ENCODE data around the gene DNLZ. TPM values are rescaled to one million over a fixed set of nuclear protein-coding genes. Genes with fewer than 3 reads are reported as not detected.
"Not testable (repeated sequence)": the region's sequence is repeated elsewhere in the genome, so short reads cannot be mapped to it uniquely, and the experiment has no call there.

Gene DNLZ
- total and polyA plus RNA-seq, 5 donors, result 15.2 to 24.9 (median 20.4) TPM

DNA sequence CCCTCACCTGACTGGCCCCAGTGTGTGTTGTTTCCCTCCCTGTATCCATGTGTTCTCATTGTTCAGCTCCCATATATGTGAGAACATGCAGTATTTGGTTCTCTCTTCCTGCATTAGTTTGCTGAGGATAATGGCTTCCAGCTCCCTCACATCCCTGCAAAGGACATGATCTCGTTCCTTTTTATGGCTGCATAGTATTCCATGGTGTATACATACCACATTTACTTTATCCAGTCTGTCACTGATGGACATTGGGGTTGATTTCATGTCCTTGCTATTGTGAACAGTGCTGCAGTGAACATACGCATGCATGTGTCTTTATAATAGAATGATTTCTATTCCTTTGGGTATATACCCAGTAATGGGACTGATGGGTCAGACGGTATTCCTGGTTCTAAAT is 43.6 kb downstream of the DNLZ start:
- DNase-seq; intact Hi-C loops (cut with DNase I): not testable (repeated sequence)

DNA sequence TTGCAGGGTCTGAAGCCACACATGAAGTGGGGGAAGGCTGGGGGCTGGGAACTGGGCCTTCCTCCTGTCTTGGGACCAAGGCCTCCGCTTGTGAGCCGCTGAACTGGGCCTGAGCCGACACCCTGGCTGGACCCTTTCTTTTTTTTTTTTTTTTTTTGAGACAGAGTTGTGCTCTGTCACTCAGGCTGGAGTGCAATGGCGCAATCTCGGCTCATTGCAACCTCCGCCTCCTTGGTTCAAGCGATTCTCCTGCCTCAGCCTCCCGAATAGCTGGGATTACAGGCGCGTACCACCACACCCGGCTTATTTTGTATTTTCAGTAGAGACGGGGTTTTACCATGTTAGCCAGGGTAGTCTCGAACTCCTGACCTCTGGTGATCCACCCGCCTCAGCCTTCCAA is 44.3 kb downstream of the DNLZ start:
- WGBS, result 96% methylated on average over 14 of the region's 14 CpGs
- intact Hi-C loops (cut with DNase I); H3K27me3 ChIP-seq (ENCODE audit: control insufficient read depth, insufficient read depth); H3K27ac ChIP-seq (ENCODE audit: low read length); H3K4me3 ChIP-seq (ENCODE audit: low read length); H3K9me3 ChIP-seq (ENCODE audit: control insufficient read depth, low read length); ATAC-seq; H3K4me1 ChIP-seq (ENCODE audit: control insufficient read depth, insufficient read depth, low read length): not testable (repeated sequence)
- peak in 1 of 3 donors; percentile 3 for DNase-seq

More for the DNA sequence above, 43.6 kb downstream of the DNLZ start:
- H3K27me3 ChIP-seq (ENCODE audit: control insufficient read depth, insufficient read depth); H3K4me1 ChIP-seq (ENCODE audit: control insufficient read depth, insufficient read depth, low read length); ATAC-seq; H3K4me3 ChIP-seq (ENCODE audit: low read length); H3K9me3 ChIP-seq (ENCODE audit: control insufficient read depth, low read length); H3K27ac ChIP-seq (ENCODE audit: low read length): not testable (repeated sequence)
- 94% methylated on average over 3 of the region's 3 CpGs for WGBS

DNA sequence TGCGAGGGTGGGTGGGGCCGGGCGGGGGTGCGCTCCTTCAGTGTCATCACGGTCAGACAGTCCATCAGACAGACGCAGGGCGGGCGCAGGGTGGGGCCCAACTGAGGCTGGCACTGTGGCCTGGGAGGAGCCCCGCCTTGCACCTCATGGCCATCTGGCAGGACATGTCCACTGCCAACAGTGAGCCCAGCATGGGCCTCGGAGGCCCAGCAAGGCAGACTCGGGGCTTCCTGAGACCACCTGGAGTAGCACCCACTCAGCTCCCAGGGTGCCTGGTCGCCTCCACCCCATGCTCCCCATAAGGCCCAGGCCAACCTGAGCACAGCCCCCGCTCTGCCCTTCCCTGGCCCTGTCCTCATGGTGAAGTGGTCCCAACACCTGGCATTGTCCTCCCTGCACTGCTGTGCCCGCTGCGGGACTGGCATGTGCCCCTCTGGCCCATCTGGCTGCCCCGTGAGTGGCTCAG is 44.7 kb downstream of the DNLZ start:
- no peak overlapping the region for H3K4me3 ChIP-seq (ENCODE audit: low read length)
- WGBS, result 86% methylated on average over 16 of the region's 16 CpGs
- H3K9me3 ChIP-seq (ENCODE audit: control insufficient read depth, low read length), result no peaks in the 10 kb centered on the region
- DNase-seq, result peak; percentile 10 to 48 (median 34)
- no peak overlapping the region for H3K27ac ChIP-seq (ENCODE audit: low read length)
- H3K4me1 ChIP-seq (ENCODE audit: control insufficient read depth, insufficient read depth, low read length), result no peaks in the 10 kb centered on the region
- H3K27me3 ChIP-seq (ENCODE audit: control insufficient read depth, insufficient read depth), result no peaks in the 10 kb centered on the region
- no peak for ATAC-seq
- intact Hi-C loops (cut with DNase I), result no loop called here

DNA sequence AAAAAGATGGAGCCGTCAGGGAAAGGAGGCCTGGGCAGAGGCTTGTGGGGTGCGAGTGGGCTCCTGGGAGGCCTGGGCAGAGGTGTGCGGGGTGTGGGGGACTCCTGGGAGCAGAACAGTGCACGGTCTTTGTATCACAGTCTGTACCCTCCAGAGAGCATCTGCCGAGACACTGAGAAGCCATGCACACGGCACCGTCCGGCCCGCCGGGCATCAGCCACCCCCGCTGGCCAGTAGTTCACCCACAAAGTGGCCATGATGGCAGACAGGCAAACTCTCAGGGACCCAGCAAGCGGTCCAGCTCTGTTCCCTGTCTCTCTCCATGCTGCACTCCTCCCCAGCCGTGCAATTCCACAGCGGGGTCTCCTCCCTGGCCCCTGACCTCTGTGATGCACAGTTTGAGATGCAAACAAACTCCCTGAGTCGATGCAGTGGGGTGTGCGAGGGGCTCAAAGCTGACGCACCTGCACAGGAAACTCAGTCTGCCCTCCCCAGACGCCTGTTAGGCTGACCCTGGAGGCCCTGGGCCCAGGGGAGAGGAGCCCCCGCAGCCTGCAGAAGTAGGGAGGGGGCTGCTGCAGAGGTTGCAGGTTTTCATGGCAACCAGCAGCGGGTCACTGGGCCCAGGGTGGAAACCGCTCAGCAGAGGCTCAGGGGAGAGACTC is 45.3 kb downstream of the DNLZ start:
- no peaks in the 10 kb centered on the region for H3K27me3 ChIP-seq (ENCODE audit: control insufficient read depth, insufficient read depth)
- no peak for ATAC-seq
- no peaks in the 10 kb centered on the region for H3K9me3 ChIP-seq (ENCODE audit: control insufficient read depth, low read length)
- DNase-seq, result peak; percentile 5 to 21 (median 18)
- no peak overlapping the region for H3K4me3 ChIP-seq (ENCODE audit: low read length)
- intact Hi-C loops (cut with DNase I), result no loop called here
- no peaks in the 10 kb centered on the region for H3K4me1 ChIP-seq (ENCODE audit: control insufficient read depth, insufficient read depth, low read length)
- WGBS, result 76% methylated on average over 21 of the region's 21 CpGs
- no peak overlapping the region for H3K27ac ChIP-seq (ENCODE audit: low read length)

DNA sequence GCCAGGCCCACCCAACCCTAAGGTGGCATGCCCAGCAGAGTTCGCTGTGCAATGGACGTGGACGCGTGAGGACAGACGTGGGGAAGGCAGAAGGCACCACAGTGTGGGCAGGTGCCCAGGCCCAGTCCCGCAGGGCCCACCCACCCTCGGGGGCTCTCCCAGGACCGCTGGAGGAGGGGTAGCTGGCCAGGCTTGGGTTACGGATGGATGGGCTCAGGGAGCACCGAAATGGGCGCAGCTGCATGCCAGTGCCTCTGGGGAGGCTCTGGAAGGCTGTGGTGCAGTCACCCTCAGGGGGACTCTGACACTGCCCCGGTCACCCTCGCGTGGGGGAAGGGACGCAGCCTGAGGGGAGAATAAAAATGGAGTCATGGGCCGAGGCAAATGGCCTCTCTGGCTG is 45.8 kb downstream of the DNLZ start:
- Histone ChIP-seq H3K9me3 (ENCODE audit: control insufficient read depth, low read length) (no peaks in the 10 kb centered on the region), H3K4me1 (ENCODE audit: control insufficient read depth, insufficient read depth, low read length) (no peaks in the 10 kb centered on the region), H3K27ac (ENCODE audit: low read length) (no peak overlapping the region), H3K4me3 (ENCODE audit: low read length) (no peak overlapping the region), H3K27me3 (ENCODE audit: control insufficient read depth, insufficient read depth) (no peaks in the 10 kb centered on the region)
- intact Hi-C loops (cut with DNase I), result no loop called here
- 89% methylated on average over 16 of the region's 16 CpGs for WGBS
- ATAC-seq (no peak), DNase-seq (peak; percentile 11 to 53 (median 21))

DNA sequence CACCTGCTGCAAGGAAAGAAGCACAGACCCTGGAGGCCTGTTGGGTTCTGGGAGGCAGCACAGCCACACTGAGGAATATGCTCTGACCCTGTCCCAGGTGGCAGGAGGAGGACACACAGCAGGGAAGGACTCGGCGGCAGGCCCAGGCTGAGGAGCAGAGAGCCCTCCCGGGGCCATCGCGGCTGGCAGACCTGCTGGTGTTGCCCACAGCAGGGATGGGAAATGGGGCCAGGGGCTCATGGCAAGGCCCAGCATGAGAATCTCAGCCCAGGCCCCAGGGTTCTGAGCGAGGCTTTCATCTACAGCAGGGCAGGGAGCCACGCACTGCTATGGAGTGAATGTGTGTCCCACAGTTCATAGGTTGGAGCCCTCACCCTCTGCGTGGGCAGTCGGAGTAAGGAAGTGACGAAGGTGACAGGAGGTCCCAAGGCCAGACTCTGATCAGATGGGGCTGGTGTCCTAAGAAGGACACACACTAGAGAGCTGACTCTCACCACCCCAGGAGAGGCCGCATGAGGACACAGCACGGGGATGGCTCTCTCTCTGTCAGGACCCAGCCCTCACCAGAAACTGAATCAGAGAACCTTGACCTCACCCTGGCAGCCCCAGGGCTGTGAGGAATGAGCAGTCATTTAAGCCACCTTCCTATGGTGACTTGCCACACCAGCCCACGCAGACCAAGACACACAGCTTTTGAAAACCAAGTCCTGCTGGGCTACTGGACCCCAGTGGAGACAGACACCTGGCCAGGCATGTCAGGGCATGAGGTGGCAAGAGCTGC is 46.5 kb downstream of the DNLZ start:
- ATAC-seq, result peak in 1 of 2 donors; percentile 14
- DNase-seq, result peak; percentile 4 to 30 (median 27)
- Histone ChIP-seq H3K27ac (ENCODE audit: low read length) (no peak overlapping the region), H3K27me3 (ENCODE audit: control insufficient read depth, insufficient read depth) (no peaks in the 10 kb centered on the region), H3K4me1 (ENCODE audit: control insufficient read depth, insufficient read depth, low read length) (no peaks in the 10 kb centered on the region), H3K4me3 (ENCODE audit: low read length) (no peak overlapping the region), H3K9me3 (ENCODE audit: control insufficient read depth, low read length) (no peaks in the 10 kb centered on the region)
- intact Hi-C loops (cut with DNase I), result no loop called here
- WGBS, result 86% methylated on average over 13 of the region's 13 CpGs

DNA sequence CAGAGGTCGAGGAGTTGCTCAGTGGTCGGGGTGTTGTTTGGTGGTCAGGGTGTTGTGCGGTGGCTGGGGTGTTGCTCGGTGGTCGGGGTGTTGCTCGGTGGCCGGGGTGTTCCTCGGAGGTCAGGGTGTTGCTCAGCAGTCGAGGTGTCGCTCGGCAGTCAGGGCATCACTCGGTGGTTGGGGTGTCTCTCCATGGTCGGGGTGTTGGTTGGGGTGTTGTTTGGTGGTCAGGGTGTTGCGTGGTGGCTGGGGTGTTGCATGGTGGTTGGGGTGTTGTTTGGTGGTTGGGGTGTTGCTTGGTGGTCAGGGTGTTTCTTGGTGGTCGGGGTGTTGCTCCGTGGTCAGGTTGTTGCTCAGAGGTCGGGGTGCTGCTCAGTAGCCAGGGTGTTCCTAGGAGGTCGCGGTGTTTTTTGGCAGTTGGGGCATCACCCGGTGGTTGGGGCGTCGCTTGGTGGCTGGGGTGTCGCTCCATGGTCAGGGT is 47.2 kb downstream of the DNLZ start:
- Histone ChIP-seq H3K27ac (ENCODE audit: low read length) (no peak overlapping the region), H3K9me3 (ENCODE audit: control insufficient read depth, low read length) (no peaks in the 10 kb centered on the region), H3K4me1 (ENCODE audit: control insufficient read depth, insufficient read depth, low read length) (no peaks in the 10 kb centered on the region), H3K4me3 (ENCODE audit: low read length) (no peak overlapping the region), H3K27me3 (ENCODE audit: control insufficient read depth, insufficient read depth) (no peaks in the 10 kb centered on the region)
- WGBS, result 93% methylated on average over 23 of the region's 23 CpGs
- DNase-seq, result peak in 2 of 3 donors; percentile 28 to 45
- ATAC-seq, result no peak
- intact Hi-C loops (cut with DNase I), result no loop called here

DNA sequence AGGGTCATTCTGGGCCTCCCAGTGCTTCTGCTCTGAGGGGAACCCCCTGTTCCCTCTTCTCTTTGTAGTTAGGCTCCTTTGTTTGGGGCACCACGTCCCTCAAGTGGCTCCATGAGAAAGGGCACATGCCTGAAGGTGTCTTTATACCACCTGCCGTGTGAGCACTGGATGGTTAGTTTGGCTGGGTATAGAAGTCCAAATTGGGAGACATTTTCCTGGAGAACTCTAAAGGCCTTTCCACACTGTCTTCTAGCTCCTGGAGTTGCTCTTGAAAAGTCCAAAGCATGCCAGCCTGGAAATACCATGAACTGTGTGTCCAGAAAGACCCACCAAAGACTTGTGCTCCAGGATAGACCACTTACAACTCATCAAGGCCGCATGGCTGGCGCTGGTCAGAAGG is 48.6 kb downstream of the DNLZ start:
- Histone ChIP-seq H3K4me1 (ENCODE audit: control insufficient read depth, insufficient read depth, low read length) (no peaks in the 10 kb centered on the region), H3K27ac (ENCODE audit: low read length) (no peak overlapping the region), H3K27me3 (ENCODE audit: control insufficient read depth, insufficient read depth) (no peaks in the 10 kb centered on the region), H3K9me3 (ENCODE audit: control insufficient read depth, low read length) (no peaks in the 10 kb centered on the region), H3K4me3 (ENCODE audit: low read length) (no peak overlapping the region)
- intact Hi-C loops (cut with DNase I), result loop anchor here in 2 of 4 donors (5.0 kb wide), 1 partner anchor 87 kb away; the partner anchor contains the start of gene SNAPC4 (in 2 of the 2)
- ATAC-seq (no peak), DNase-seq (peak in 1 of 3 donors; percentile 7)
- 87% methylated on average over 4 of the region's 4 CpGs for WGBS

DNA sequence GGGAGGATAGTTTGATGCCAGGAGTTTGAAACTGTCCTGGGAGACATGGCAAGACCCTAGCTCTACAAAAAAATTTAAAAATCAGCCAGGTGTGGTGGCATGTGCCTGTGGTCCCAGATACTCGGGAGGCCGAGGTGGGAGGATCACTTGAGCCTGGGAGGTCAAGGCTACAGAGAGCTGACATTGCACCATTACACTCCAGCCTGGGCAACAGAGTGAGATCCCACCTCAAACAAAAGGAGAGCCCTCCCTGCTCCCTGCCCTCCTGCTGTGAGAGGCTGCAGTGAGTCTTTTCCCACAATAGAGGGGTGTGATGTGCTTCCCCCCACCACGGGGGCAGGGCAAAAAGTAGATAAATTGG is 49.5 kb downstream of the DNLZ start:
- DNase-seq, result no peak
- Histone ChIP-seq H3K4me1 (ENCODE audit: control insufficient read depth, insufficient read depth, low read length) (no peaks in the 10 kb centered on the region), H3K27me3 (ENCODE audit: control insufficient read depth, insufficient read depth) (no peaks in the 10 kb centered on the region), H3K9me3 (ENCODE audit: control insufficient read depth, low read length) (no peaks in the 10 kb centered on the region), H3K4me3 (ENCODE audit: low read length) (no peak overlapping the region), H3K27ac (ENCODE audit: low read length) (no peak overlapping the region)
- no peak for ATAC-seq
- intact Hi-C loops (cut with DNase I), result loop anchor here in 2 of 4 donors (5.0 kb wide), 1 partner anchor 88 kb away; the partner anchor contains the start of gene SNAPC4 (in 2 of the 2)
- WGBS, result 92% methylated on average over 3 of the region's 3 CpGs

DNA sequence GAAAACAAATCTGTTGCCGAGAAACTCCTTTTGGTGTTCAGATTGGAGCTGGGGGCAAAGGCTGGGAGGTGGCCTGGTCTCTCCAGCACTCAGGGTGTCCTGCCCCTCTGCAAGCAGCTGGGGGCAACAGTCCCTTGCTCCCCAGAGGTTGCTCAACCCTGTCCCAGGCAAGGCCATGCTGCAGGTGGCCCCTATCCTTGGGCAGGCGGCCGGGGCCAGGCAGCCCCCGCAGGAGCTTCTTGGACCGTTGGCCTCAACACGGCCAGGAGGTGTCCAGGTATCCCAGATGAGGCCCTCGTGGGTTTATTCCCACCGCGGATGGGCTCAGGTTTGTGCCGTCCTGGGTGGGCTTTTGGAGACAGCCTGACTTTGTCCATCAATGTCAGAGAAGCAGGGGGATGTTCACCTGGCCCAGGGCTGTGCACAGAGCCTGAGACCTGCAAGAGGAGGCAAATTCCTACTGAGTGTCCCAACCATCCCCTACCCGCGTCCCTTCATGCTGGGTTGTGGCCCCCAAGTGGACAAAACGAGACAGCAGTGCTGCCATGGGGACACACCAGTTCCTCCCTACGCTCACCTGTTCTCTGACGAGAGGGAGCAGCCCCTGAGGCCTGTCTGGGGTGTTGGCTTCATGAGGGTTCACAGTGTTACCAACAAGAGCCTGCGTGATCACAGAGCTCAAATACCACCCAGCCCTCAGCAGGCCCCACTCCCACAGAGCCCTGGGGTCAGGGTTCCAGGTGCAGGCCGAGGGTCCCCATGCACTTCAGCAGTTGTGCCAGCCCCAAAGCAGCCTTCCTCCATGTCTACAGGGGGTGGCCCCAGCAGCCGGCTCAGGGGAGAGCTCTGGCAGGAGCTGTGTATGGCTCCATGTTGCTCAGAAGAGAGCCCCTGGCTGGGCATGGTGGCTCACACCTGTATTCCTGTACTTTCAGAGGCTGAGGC is 50.2 kb downstream of the DNLZ start:
- Histone ChIP-seq H3K4me3 (ENCODE audit: low read length) (no peak overlapping the region), H3K4me1 (ENCODE audit: control insufficient read depth, insufficient read depth, low read length) (no peaks in the 10 kb centered on the region), H3K27me3 (ENCODE audit: control insufficient read depth, insufficient read depth) (no peaks in the 10 kb centered on the region), H3K27ac (ENCODE audit: low read length) (no peak overlapping the region), H3K9me3 (ENCODE audit: control insufficient read depth, low read length) (no peaks in the 10 kb centered on the region)
- intact Hi-C loops (cut with DNase I), result loop anchor here in 2 of 4 donors (5.0 kb wide), 1 partner anchor 89 kb away; the partner anchor contains the start of gene SNAPC4 (in 2 of the 2)
- DNase-seq, result peak; percentile 6 to 45 (median 39)
- WGBS, result 85% methylated on average over 18 of the region's 18 CpGs
- no peak for ATAC-seq
